HG03378 (cell line): ENCODE results near the gene QKI.
"Not testable (repeated sequence)": the region's sequence is repeated elsewhere in the genome, so short reads cannot be mapped to it uniquely, and the experiment has no call there.

Experiments used
- ATAC-seq: cut with Tn5 transposase; IDR thresholded peaks from one replicate; pipeline ENCODE4 v1.9.1; 2021; ENCODE audit warnings: mild to moderate bottlenecking, moderate library complexity; ENCODE audit not compliant: unreplicated experiment

Gene QKI

DNA sequence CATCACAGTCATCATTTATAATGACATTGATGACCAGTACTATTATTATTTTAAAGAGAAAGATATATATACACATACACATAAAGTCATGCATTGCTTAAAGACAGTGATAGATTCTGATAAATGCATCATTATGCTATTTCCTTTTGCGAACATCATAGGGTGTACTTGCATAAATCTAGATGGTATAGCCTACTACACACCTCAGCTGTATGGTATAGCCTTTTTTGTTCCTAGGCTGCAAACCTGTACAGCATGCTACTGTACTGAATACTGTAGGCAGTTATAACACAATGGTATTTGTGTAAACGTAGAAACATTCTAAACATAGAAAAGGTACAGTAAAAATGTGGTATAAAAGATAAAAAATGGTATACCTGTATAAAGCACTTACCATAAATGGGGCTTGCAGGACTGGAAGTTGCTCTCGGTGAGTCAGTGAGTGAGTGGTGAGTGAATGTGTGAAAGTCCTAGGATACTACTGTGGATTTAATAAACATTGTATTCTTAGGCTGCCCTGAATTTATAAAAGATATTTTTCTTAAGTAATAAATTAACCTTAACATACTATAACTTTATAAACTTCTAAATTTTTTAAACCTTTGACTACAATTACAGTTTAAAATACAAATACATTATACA, 23.9 kb downstream of the QKI start:
- no peak for ATAC-seq

DNA sequence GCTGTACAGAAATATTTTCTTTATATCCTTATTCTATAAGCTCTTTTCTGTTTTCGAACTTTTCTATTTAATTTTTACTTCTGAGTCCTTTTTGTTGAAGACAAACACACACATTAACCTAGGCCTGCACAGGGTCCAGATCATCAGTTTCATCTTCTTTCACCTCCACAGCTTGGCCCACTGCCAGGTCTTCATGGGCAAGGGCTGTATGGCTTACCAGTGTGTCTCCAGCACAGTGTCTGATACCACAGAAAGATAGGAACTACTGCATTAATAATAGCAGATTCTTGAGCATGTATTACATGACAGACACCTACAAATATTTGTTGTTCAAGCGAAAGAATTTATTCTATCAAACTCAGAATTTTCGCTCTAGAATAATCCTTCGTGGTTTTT, 24.4 kb downstream of the QKI start:
- peak; percentile 40 for ATAC-seq

DNA sequence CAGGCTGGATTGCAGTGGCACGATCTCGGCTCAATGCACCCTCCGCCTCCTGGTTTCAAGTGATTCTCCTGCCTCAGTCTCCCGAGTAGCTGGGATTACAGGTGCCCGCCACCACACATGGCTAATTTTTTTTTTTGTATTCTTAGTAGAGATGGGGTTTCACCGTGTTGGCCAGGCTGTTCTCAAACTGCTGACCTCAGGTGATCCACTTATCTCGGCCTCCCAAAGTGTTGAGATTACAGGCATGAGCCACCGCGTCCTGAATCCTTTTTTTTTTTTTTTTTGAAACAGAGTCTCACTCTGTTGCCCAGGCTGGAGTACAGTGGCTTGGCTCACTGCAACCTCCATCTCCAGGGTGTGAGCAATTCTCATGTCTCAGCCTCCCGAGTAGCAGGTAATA, 24.9 kb downstream of the QKI start:
- ATAC-seq: not testable (repeated sequence)

DNA sequence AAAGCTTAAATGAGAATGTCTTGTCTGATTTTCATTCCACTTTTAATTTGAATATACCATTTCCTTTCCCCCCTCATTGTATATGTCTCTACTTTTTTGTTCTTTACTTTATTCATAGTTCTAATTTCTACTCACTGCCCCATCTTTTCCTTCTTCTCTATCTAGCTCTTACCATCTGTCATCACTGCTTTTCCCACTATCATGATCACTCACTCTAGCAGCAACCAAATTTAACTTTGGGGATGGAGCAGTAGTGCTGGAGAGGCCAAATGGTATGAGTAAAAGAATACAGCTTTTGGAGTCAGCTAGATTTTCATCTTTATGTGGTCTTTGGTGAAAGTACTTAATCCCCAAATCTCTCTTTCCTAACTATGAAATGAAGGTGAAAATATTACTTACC, 25.5 kb downstream of the QKI start:
- no peak for ATAC-seq

DNA sequence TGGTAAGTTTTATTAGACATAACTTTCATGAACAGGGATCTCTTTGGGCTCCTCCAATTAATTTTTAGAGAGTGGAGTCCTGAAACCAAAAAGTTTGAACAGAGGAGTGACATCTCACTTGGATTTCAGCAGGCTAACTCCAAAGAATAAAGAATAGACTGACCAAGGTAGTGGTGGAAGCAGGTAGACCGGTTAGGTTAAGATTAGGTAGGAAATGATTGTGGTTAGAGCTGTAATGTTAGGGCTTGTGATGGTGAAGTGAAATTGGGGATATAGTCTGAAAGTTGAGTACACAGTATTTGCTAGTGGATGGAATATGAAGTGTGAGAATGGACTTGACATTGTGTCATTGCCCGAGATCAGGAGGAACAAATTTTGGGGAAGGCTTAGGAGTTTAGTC, 27.8 kb downstream of the QKI start:
- ATAC-seq: no peak

DNA sequence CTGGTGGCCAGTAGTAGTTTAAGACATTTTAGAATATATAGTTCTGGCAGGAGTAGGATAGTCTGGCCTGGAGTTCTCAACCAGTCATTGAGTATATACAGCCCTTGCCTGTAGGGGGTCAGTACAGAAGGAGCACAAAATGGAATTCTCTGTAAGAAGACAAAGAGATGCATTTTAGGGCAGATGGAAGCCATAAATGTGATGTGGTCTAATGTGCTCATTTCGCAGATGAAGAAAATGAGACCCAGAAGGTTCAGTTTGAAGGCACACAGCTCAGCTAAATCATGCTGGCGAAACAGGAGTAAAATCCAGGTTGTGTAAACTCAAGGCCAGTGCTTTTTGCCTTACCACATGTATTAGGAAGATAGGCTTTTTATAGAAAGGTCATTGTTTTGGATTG, 29.6 kb downstream of the QKI start:
- ATAC-seq: no peak

DNA sequence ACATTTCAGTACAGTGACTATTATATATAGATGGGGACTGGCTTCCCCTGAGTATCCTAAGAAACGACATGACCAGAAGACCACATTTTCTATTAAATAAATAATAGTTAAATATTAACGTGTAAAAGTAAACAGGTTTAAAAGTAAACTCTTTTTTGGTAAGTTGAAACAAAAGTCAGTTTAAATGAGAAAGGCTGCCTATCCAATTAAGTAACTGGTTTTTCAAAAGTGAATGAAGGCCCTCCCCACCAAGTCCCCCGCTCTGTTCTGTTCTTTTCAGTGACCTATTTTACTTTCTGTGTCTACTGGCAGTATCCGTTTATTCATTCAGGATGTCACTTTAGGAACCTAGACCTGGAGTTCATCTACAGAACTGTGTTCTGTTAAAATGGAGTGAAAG, 32.0 kb downstream of the QKI start:
- no peak for ATAC-seq

DNA sequence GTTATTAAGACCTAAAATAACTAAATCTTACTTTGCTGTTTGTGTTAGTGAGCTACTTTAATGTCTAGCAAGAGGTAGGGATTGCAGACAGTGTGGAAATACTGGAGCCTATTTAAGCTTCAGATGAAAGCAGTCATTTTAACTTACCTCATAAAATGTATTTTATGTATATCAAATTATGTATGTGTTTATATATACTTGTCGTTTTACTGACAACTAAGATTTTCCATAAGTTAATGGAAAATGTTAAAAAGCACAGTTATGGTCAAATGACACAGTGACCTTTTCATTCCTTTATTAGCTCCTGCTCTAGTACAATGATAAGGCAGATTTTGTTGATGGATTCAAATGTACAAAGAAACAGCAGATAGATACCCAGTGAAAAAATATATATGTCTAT, 34.6 kb downstream of the QKI start:
- no peak for ATAC-seq

DNA sequence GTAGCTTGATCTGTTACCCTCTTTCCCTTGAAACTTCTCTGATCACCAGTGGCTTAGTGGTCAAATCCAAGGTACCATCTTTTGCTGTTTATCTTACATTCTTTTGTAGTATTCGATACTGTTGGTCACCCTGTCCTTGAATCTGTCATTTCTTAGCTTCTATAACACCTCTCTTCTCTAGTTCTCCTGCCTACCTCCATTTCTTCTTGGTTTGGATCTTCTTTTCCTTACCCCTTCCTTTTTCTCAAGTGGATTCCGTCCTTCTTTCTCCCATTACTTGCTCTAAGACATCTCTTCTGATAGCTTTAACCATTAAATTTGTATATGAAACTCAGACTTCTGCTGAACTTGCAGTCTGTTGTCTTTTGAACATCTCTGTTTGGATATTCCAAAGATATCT, 39.9 kb downstream of the QKI start:
- ATAC-seq: no peak

DNA sequence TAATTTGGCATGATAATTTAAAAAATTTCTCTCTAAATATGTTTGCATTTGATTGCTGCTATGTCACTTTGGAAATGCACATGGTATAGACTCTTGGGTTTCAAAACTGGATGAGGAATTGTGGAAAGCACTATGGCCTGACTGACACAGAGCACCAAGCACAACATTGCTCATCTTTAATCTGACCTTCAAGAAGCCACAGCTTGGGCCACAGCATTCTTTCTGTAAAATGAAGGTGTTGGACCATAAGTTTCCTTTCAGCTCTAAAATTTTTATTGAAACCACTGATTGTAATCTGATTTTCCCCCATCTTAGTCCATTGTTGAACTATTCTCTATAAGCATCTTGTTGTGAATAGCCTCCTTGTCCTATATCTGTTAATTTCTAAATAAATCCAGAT, 41.0 kb downstream of the QKI start:
- no peak for ATAC-seq

DNA sequence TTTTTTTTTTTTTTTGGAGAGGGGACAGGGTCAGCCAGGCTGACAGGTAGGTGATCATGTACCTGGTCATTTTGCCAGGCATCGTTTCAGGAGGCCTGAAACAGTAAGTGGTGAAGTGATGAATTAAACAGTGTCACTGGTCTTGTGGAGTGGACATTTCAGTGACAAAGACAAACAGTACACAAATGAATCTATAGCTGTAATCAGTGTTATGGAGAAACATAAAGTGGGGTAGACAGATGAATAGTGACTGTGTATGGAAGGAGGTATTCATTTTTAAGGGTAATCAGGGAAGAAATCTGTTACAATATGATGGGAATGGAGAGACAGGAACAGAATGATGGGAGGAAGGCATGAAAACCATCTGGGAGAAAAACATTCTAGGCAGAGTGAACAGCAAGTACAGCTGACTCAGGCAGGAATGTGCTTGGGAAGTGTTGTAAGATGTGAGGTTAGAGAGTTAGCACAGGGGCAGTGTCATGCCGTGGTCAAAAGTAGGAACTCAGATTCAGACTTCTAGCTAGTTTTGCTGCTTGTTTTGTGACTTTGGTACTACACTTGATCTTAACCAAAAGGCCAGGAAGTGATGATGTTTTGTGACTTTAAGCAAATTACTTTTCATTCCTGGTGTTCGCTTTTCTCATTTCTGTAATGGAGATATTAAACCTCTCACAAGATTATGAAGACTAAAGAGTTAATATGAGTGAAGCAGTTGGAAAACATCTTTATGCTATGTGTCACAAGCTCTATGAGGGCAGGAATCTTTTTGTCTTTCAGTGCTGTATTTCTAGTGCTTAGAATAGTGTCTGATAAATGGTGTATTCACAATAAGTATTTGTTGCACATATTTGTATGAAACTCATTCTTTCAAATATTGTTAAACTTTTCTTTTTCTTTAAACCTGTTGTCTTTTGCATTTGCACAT, 43.4 kb downstream of the QKI start:
- no peak for ATAC-seq

DNA sequence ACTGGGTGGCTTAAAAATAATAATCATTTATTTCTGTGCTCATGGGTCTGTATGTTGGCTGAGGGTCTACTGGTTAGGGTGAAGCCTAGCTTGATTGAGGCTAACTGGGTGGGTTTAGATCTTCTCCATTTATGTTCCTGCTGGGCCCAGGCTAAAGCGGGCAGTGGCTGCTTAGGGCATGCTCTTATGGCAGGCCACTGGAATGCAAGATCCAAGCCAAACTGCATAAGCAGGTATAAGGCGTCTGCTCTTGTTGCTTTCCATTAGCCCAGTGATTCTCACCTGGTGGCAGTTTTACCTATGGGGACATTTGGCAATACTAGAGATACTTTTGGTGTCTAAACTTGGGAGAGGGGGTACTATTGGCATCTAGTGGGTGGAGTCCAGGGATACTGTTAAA, 44.5 kb downstream of the QKI start:
- no peak for ATAC-seq

DNA sequence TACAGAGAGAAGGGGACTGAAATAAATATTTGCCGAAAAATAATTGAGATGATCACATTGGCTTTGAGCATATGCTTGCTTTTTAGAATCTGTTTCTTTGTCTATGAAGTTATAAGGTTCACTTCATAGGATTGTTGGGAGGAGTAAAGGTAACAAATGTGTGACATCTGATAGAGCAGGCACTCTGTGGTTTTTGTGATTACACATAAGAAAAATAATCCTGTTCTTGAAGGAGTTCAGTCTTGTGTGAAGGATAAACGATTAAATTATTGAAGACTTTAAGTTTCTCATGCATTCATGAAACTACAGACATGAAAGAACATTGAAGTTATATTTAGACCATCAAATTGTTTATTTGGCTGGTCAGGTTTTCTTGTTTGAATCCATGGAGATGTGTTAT, 45.0 kb downstream of the QKI start:
- ATAC-seq: no peak

DNA sequence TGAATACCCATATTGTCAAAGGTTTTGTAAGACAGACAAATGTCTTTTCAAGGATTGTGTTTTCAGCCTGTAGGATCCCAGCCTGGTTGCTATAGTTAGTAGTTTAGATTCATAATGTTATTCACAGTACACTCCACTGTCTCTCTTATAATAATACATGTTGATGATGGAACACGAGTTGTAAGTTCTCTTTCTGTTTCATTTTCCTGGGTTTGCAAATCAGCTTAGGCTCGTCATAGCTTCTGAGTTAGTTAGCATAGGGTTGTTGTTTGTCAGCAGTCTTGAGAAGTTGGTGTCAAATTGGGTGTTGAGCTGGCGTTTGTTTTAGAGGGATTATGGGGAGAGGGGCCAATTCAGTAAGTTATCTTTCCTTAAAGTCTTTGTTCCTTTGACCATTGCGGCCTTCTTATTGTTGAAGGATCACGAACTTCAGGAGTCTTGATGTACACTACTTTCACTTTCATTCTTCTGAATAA, 45.8 kb downstream of the QKI start:
- ATAC-seq: peak; percentile 95

DNA sequence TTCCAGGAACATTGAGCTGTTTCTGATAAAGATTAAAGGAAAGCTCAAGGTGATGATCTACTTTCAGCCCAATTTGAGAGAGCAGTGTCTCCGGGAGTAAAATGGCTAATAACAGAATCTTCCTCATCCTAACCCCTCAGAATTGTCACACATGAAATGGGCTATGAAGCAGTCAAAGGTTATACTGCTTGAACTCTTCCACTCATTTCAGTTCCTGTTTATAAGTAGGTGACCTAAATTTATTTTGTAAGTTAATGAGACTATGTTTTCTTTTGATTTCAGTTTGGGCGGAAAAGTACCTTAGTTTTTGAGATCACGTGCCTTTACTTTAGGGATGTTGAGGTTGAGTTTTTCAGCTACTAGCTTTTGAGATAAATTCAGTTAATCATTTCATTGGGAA, 47.2 kb downstream of the QKI start:
- ATAC-seq: no peak

DNA sequence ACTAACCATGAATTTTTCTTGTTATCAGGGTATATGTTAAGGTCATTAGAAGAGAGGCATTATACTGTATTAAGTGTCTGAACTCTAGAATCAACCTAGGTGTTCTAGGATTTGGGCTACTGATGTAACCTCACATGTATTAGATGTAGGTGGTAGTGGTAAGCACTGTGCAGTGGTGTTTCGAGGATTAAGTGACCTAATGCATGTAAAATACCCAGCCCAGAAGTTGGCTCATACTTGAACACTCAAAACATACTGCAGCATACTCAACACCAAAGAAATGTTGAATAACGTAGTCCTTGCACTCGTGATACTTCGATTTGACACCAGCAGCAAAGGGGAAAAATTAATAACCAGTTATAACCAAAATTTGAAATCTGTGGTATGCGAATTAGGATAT, 48.7 kb downstream of the QKI start:
- ATAC-seq: no peak

DNA sequence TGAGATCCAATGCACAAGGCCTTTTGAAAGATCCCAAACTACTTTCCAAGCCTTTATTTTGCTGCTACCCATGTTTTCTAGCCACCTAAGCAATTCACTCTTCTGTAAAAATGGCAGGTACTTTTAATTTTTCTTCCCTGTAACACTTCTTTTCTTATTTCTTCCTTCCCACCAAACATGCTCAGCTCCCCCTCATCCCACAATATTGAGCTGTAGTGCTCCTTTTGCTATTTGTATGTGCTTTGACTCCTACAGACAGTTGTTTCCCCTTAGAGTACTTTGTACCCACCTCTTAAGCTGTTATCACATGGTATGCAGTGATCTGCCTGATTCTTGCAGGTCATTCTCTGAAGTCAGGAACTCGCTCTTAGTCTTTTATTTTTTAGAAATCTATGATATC, 49.3 kb downstream of the QKI start:
- no peak for ATAC-seq

DNA sequence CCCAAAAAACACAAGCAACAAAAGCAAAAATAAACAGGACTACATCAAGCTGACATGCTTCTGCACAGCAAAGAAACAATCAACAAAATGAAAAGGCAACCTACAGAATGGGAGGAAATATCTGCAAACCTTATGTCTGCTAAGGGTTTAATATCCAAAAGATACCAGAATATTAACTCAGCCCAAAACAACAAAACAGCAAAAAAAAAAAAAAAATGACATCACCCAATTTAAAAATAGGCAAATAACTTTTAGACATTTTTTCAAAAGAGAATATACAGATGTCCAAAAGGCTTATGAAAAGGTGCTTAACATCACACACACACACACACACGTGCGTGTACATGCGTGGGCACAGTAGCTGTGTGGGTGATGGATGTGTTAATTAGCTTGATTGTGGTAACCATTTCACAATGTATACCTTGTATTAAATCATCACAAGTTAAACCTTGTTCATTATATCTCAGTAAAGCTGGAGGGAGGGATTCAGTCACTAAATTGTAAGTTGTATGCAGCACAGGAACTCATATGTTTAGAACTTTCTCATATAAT, 52.4 kb downstream of the QKI start:
- no peak for ATAC-seq

DNA sequence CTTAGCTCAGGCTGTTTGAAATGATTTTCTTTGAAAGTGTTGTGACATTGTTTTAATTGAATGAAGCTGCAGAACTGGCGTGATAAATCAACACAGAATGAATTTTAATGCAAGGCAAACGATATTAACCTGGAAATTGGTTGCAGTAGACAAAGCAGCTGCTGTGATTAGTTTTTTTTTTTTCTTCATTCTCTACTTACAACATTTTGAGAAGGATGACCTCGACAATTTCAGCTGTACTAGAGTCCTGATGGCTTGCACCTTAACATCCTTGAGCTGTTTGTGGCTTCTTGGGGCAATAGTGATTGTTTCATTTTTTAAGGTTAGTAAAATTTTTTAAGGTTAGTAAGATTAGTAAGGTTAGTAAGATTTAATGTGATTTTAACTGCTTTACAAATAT, 54.2 kb downstream of the QKI start:
- no peak for ATAC-seq

DNA sequence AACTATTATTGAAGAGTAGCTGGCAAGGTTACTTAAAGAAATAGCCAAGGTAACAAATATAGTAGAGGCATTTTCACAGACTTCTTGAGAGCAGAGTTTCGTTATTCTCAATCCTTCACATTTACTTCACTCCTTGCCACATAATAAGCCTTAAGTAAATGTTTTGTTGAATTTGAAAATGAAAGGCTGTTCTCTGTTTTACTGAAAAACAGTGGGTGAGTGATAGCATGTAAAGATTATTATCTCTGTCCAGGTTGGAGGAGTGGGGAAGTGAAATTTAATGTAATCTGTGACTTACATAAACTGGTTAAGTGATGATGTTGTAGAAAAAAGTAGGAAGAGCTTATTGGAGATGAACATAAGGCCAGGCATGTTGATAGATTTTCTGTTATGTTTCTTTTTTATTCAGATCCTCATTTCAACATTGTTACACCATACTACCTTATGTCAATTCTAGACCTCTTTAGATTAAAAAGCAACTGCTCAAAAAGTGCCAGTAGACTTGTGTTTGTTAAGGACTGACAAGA, 55.0 kb downstream of the QKI start:
- no peak for ATAC-seq

DNA sequence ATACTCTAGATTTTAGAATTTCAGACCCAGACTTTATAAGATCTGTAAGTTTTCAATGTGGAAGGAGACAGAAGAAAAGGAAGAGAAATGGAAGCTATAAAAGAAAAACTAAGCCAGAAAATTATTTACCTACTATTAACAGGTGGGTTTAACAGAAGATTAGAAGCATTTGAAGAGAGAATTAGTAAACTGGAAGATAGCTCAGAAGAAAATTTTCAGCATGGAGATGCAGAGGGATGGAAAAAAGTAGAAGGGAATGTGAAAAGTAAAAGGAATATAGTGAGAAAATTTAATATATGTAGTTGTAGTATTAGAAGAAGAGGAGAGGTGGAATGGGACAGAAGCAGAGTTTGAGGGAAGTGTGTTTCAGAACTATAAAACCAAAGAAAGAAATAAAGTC, 56.1 kb downstream of the QKI start:
- no peak for ATAC-seq

DNA sequence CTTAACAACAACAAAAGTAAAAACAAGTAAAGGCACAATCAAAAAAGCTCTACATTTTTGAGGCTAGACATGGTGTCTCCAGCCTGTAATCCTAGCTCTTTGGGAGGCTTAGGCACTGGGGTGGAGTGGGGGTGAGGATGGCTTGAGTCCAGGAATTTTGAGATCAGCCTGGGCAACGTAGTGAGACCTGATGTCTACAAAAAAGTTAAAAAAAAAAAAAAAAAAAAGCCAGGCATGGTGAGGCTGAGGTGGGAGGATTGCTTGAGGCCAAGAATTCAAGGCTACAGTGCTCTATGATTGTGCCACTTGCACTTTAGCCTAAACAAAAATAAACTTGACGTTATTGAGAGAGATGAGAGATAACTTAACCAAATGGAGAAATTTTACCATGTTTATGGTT, 60.1 kb downstream of the QKI start:
- no peak for ATAC-seq
